A549 (cell line): ENCODE data around the gene SP110. TPM values are rescaled to one million over a fixed set of nuclear protein-coding genes. Genes with fewer than 3 reads are reported as not detected.

ENCODE experiments used
- ATAC-seq, 2 experiments: fragments of 200-7000 bp in 1 of 2; fragments of >200 bp in 1 of 2; cut with Nextera tagmentation in 1 of 2; cut with Tn5 transposase in 1 of 2; 3 replicates each; pipeline versions ENCODE4 v1.8.0 to v1.9.1; 2018 to 2020; ENCODE audit warnings: mild to moderate bottlenecking in 1 of 2, moderate library complexity in 1 of 2
- CTCF ChIA-PET: fragments of 300-600 bp; sonication (Branson Sonifier 250); formaldehyde crosslinking; extraction: SDS; loops from one replicate; lab custom pipeline; 2021; ENCODE audit warnings: antibody characterized with exemption, inconsistent platforms; lab: Yijun Ruan, JAX
- POLR2A ChIA-PET: fragments of 350-600 bp; formaldehyde crosslinking; extraction: SDS; loops from one replicate; lab custom pipeline; 2021; ENCODE audit warnings: antibody characterized with exemption, inconsistent platforms; lab: Yijun Ruan, JAX
- DNase-seq, 2 experiments: peaks; one replicate each; pipeline versions ENCODE4 v3.0.0 to v3.0.0-alpha.2; 2011 to 2016; ENCODE audit warnings: low read depth in 1 of 2, low spot score in 1 of 2
- FAIRE-seq: peaks from 2 replicates; lab custom pipeline; 2011; peaks lifted over from hg19 to GRCh38; lab: Jason Lieb, UNC
- H3K27ac ChIP-seq, 2 experiments: fragments of >200 bp; sonication (Bioruptor Twin); formaldehyde crosslinking; 3 replicates each; pipeline ENCODE4 v1.5.1; 2016 to 2017
- H3K4me1 ChIP-seq: fragments of >200 bp; sonication (Bioruptor Twin); formaldehyde crosslinking; 3 replicates; pipeline ENCODE4 v1.6.1; 2016
- H3K4me2 ChIP-seq: fragments of >200 bp; sonication (Bioruptor Twin); formaldehyde crosslinking; 3 replicates; pipeline ENCODE4 v1.6.1; 2016
- H3K4me3 ChIP-seq: fragments of >200 bp; sonication (Bioruptor Twin); formaldehyde crosslinking; 3 replicates; pipeline ENCODE4 v1.5.1; 2016
- H3K9me3 ChIP-seq: fragments of >200 bp; sonication (Bioruptor Twin); formaldehyde crosslinking; 3 replicates; pipeline ENCODE4 v1.6.1; 2016
- CHD4 ChIP-seq: fragments of 200-600 bp; sonication (generic); IDR thresholded peaks from 2 replicates; pipeline ENCODE4 v1.6.1; 2016; ENCODE audit warnings: antibody characterized with exemption, mild to moderate bottlenecking, borderline replicate concordance
- E2F6 ChIP-seq: IDR thresholded peaks from 2 replicates; pipeline ENCODE4 v1.6.1; 2012; ENCODE audit warnings: low read depth, borderline replicate concordance
- EHF ChIP-seq: fragments of 250-450 bp; sonication (Bioruptor Pico); IDR thresholded peaks from 2 replicates; pipeline ENCODE4 v1.5.0; 2020; ENCODE audit warnings: mild to moderate bottlenecking
- ELK1 ChIP-seq: fragments of 150-350 bp; IDR thresholded peaks from 2 replicates; pipeline ENCODE4 v1.6.1; 2014; ENCODE audit warnings: low read depth, mild to moderate bottlenecking, low read length
- FOSB ChIP-seq: fragments of 250-450 bp; sonication (Bioruptor Pico); IDR thresholded peaks from 2 replicates; pipeline ENCODE4 v1.5.0; 2020; ENCODE audit warnings: mild to moderate bottlenecking, moderate library complexity
- GATA3 ChIP-seq: IDR thresholded peaks from 2 replicates; pipeline ENCODE4 v1.6.1; 2012; ENCODE audit warnings: borderline replicate concordance
- HMGXB4 ChIP-seq: fragments of 250-450 bp; sonication (Bioruptor Pico); IDR thresholded peaks from 2 replicates; pipeline ENCODE4 v1.5.0; 2021; ENCODE audit warnings: mild to moderate bottlenecking, moderate library complexity, borderline replicate concordance
- HOXA7 ChIP-seq: fragments of 250-450 bp; sonication (Bioruptor Pico); IDR thresholded peaks from 2 replicates; pipeline ENCODE4 v1.5.0; 2020; ENCODE audit warnings: mild to moderate bottlenecking, moderate library complexity
- HOXB5 ChIP-seq: fragments of 250-450 bp; sonication (Bioruptor Pico); IDR thresholded peaks from 2 replicates; pipeline ENCODE4 v1.5.0; 2020; ENCODE audit warnings: mild to moderate bottlenecking, moderate library complexity
- MAFK ChIP-seq: fragments of 450-650 bp; IDR thresholded peaks from 2 replicates; pipeline ENCODE4 v1.6.1; 2014; ENCODE audit not compliant: partially characterized antibody
- POLR2A ChIP-seq: IDR thresholded peaks from 2 replicates; pipeline ENCODE4 v1.6.1; 2012; ENCODE audit warnings: mild to moderate bottlenecking, low read length
- RAD21 ChIP-seq, 2 experiments: fragments of >200 bp in 1 of 2; sonication (Bioruptor Twin) in 1 of 2; formaldehyde crosslinking in 1 of 2; IDR thresholded peaks in 1 of 2; conservative IDR thresholded peaks in 1 of 2; 2 replicates in 1 of 2; 3 replicates in 1 of 2; pipeline ENCODE4 v1.6.1; 2012 to 2018; ENCODE audit warnings: inconsistent platforms in 1 of 2
- RARB ChIP-seq: fragments of 250-450 bp; sonication (Bioruptor Pico); IDR thresholded peaks from 2 replicates; pipeline ENCODE4 v1.8.0; 2021; ENCODE audit warnings: mild to moderate bottlenecking, moderate library complexity
- REST ChIP-seq: fragments of 200-600 bp; sonication (generic); IDR thresholded peaks from 2 replicates; pipeline ENCODE4 v1.6.1; 2016; ENCODE audit warnings: antibody characterized with exemption, mild to moderate bottlenecking, moderate library complexity
- RFX5 ChIP-seq: fragments of 450-650 bp; IDR thresholded peaks from 2 replicates; pipeline ENCODE4 v1.7.1; 2014; ENCODE audit warnings: antibody characterized with exemption, mild to moderate bottlenecking, moderate library complexity
- TFCP2L1 ChIP-seq: fragments of 250-450 bp; sonication (Bioruptor Pico); IDR thresholded peaks from 2 replicates; pipeline ENCODE4 v1.5.0; 2021; ENCODE audit warnings: mild to moderate bottlenecking
- ZC3H11A ChIP-seq: fragments of 450-650 bp; IDR thresholded peaks from 2 replicates; pipeline ENCODE4 v1.6.1; 2014; ENCODE audit warnings: antibody characterized with exemption, mild to moderate bottlenecking
- ZFP36 ChIP-seq: fragments of 450-650 bp; IDR thresholded peaks from 2 replicates; pipeline ENCODE4 v1.6.1; 2014; ENCODE audit warnings: borderline replicate concordance; ENCODE audit not compliant: partially characterized antibody
- ZNF302 ChIP-seq: fragments of 250-450 bp; sonication (Bioruptor Pico); IDR thresholded peaks from 2 replicates; pipeline ENCODE4 v1.9.0; 2021; ENCODE audit warnings: inconsistent platforms, mild to moderate bottlenecking, moderate library complexity
- WGBS: methylation state at CpG from one replicate; pipeline ENCODE4 v1.1.6; 2017; ENCODE audit errors: missing lambda C conversion rate; 5-methylcytosine and 5-hydroxymethylcytosine counted together
- polyA plus RNA-seq, 4 experiments: library from polyadenylated mRNA; depleted of rRNA in 3 of 4; stranded (reverse); fragments of >200 nt; fragmentation: RNase III in 1 of 4; extraction: RNeasy Plus Mini Kit Qiagen cat#74134 plus additional on column Dnase treatment in 1 of 4; gene quantifications; 2 replicates in 3 of 4; 3 replicates in 1 of 4; pipeline ENCODE4 v1.2.3, GENCODE V29; 2011 to 2017

Gene SP110
- polyA plus RNA-seq, 2 of the 4 experiments (the other 2 are of a cell fraction): 3.6 to 4.6 TPM

GRCh38 chr2:230220347-230220969 is 674 bp upstream of the SP110 start:
- peak overlapping the region; percentile 61 for H3K4me3 ChIP-seq
- H3K9me3 ChIP-seq: no peaks in the 10 kb centered on the region
- ATAC-seq (peak in 1 of 2 experiments; percentile 26; a peak in 3 of 6 replicates), DNase-seq (no peak), FAIRE-seq (no peak)
- CTCF ChIA-PET: no interaction called here
- WGBS: 100% methylated on average over 1 of the region's 1 CpG
- H3K27ac ChIP-seq: peak overlapping the region; percentile 68 to 91
- peaks cover 7% of the 10 kb centered on the region; the same call in 2 of the 3 replicates for H3K4me1 ChIP-seq
- H3K4me2 ChIP-seq: peak overlapping the region; percentile 89
- POLR2A ChIA-PET: no interaction called here
- TF ChIP-seq E2F6 (no peak), EHF (no peak), GATA3 (no peak), ZNF302 (CRISPR knock-in tag) (no peak), ZC3H11A (no peak), REST (no peak), RAD21 (conservative IDR thresholded peaks at IDR 0.05 in 1 of 2, IDR thresholded peaks at IDR 0.05 in 1 of 2) (no peak), HOXA7 (CRISPR knock-in tag) (no peak)

GRCh38 chr2:230218421-230218820 is 1.4 kb downstream of the SP110 start:
- Histone ChIP-seq H3K4me1 (peaks cover 7% of the 10 kb centered on the region; the same call in 2 of the 3 replicates), H3K9me3 (no peaks in the 10 kb centered on the region), H3K4me3 (no peak overlapping the region), H3K27ac (no peak overlapping the region)
- ATAC-seq (no peak), DNase-seq (no peak), FAIRE-seq (no peak)
- TF ChIP-seq ZFP36 (no peak), EHF (no peak), E2F6 (no peak), ELK1 (no peak)
- TF ChIP-seq, all 56 proteins: peak for 0
- no peak overlapping the region for H3K4me2 ChIP-seq
- WGBS: 49% methylated on average over 2 of the region's 2 CpGs
- POLR2A ChIA-PET: no interaction called here
- CTCF ChIA-PET: no interaction called here

- CTCF ChIA-PET: interaction anchor here (0.7 kb wide), 1 partner anchor 17 kb away, joined by 4 read pairs; no protein-coding TSS in a partner anchor
- POLR2A ChIA-PET: no interaction called here
- FAIRE-seq (no peak), DNase-seq (no peak), ATAC-seq (no peak)
- Histone ChIP-seq H3K27ac (no peak overlapping the region), H3K4me3 (no peak overlapping the region), H3K4me2 (no peak overlapping the region), H3K4me1 (peaks cover 7% of the 10 kb centered on the region; the same call in 2 of the 3 replicates), H3K9me3 (no peaks in the 10 kb centered on the region)
- 90% methylated on average over 3 of the region's 3 CpGs for WGBS
- TF ChIP-seq TFCP2L1 (CRISPR knock-in tag) (no peak), RARB (no peak), HMGXB4 (CRISPR knock-in tag) (no peak), ZC3H11A (no peak), MAFK (no peak), CHD4 (no peak), POLR2A (no peak), HOXB5 (CRISPR knock-in tag) (no peak), RFX5 (no peak), FOSB (CRISPR knock-in tag) (no peak)
These were observed 2.4 kb downstream of the SP110 start for GRCh38 chr2:230217424-230217823.
